HG03457 (cell line): ENCODE measurements around the gene GBX2.

Source experiments
- ATAC-seq: cut with Tn5 transposase; IDR thresholded peaks from one replicate; pipeline ENCODE4 v1.9.1; 2021; ENCODE audit warnings: moderate number of reproducible peaks; ENCODE audit not compliant: unreplicated experiment

GBX2 gene

DNA sequence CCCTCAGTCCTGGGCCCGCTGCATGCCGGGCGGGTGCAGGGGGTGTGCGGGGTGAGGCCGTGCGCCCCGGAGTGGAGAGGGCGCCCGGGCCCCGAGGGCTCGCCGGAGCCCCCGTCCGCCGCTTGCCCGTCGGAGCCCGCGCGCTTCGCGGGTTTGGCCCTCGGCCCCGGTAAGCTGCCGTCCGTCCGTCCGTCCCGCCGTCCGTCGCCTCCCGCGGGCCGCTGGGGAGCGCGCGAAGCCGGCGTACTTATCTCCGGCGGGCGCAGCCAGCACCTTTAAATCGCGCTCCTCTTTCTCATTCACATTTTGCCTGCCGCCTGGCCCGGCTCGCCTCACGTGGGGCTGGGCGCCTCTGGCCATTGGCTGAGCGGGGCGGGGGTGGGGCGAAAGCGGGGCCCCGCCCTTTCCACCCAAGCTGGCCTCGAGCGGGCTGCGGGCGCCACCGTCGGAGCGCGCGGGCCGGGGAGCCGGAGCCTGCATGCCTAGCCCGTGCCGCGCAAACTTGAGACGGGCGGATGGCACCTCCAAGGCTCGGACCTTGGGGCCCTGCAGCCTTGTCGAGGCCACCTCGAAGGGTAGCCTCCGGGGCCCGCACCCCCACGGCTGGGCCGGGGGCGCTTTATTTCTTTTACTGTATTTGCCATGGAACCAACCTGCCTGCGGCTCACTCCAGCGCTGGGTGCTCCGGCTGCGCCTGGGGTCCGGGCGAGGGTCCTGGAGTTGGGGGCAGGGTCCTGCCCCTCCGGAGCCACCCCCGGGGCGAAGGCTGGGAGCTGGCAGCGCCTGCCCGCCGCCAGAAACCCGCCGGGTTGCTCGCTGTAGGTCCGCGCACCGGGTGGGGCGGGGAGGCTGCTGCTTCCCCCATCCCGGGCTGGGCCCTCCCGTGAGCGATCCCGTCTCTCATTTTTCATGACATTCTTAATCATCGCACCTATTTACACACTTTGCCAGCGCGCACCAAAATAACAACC lies at the start of gene GBX2:
Gene GBX2 (minus strand): TSS at position 277 of the 971 bp plus-strand sequence. CDS start 415 bp downstream, outside the sequence.
- no peak for ATAC-seq

DNA sequence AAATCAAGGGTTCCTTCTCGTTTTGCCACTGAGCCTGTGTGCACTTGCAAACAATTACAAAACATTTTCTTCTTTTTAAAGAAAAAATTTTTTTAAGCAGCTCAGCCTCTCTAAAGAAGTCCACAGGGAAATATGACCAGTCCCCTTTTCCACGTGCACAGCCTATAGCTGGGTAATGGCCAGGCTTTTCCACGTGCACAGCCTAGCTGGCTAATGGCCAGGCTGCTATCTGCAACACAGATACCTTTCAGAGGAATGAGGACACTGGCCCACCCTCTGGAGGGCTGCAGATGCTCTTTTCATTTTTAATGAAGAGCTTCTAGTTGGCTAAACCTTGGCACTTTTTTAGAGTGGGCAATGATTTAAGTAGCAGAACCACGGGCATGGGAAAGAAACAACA lies 49.7 kb upstream of the GBX2 start:
- ATAC-seq = no peak

DNA sequence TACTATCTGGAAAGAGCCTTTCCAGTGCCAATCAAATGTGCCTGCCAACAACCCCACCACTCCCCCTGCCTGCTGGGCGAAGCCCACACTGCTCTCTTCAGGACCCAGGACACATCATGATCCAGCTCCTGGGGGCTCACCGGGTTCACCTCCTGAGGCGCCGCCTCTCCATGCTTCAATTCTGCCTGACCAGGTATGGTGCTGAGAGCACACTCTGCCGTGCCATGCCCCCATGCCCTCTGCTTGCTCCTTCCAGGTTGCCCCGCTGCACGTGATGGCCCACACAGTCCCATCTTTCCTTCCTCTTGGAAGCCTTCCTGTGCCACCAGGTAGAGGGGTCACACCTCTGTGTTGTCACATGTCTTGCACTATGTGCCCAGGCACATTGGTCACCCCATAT lies 48.5 kb upstream of the GBX2 start:
- no peak for ATAC-seq

DNA sequence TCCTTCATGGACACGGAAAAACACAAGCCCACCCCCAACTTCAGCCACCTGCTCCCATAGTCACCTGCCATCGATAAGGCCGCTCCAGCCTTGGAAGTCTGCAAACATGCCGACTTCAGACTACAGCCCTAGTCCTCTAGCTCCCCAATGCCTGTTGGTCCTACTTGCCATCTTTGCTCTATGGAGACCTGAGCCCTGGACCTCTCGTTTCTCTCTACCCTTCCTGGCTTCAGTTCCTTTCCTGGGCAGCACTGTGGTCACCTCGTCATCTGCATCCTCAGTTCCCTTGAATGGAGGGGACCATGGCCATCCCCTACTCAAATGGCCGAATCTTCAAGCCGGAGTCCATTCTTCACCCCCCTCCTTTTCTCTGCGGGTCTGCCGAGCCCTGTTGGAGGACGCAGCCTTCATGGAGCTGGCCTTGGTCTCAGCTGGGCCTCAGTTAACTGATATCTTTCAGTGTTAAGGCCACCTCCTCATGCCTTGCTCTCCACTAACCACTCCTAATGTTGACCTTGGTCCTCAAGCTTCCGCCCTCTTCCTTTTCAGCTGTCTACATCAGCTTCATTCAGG lies 47.7 kb upstream of the GBX2 start:
- ATAC-seq = no peak

DNA sequence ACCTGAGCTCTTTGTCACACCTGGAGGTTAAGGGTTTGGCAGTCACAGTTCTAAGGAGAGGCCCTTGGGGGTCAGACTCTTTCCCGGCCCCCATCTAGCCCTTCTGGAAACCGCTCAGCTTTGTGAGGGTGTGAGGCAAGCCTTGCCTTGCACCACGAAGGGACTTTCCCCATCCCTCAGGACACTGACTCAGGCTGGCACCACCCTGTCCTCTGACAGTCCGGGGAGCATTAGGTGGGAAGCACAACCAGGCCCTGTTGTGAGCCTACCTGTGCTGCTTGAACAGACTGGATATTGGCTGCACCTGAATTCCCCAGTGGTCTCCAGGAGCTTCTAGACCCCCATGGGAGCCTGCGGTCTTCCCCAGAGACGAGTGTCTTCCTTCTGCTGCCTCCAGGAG lies 47.0 kb upstream of the GBX2 start:
- no peak for ATAC-seq

DNA sequence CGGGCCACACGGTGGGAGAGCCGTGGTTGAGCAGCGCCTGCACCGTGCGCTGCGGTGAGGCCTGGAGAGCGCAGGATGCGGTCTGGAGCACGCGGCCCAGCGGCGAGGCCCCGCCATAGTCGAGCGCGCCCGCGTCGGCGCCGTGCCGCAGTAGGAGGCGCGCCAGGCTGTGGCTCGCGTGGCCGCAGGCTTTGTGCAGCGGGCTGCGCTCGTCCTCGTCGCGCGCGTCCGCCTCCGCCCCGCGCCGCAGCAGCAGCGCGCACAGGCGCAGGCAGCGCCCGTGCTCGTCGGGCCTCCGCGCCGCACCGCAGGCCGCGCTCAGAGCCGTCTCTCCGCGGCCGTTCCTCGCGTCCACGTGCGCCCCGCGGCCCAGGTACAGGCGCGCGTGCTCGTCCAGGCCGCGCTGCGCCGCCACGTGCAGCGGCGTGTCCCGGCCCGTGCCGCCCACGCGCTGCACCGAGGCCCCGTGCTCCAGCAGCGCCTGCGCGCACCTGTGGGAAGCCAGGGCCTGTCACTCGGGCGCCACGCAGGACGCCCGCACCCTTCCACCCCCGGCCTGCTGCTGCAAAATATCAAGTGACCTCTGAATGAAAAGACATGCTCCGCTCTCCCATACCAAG lies 46.3 kb upstream of the GBX2 start:
- no peak for ATAC-seq

DNA sequence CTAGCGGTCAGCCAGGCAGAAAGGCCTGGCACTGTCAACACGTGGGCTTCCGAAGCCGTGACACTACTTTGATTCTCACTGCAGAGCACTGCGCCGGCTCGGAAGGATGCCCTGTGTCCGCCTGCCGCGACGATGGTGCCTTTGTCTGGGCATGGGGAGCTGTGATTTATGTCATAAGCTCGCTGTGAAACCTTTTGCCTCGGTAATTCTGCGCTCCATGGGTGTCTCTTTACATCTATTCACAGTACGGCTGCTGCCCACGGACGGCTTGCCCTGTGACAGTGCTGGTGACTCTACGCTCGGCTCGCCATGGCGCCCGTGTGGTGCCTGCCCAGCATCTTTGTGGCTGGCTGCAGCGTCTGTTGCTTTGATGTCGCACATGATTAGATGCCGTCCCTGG lies 43.1 kb upstream of the GBX2 start:
- ATAC-seq = no peak

DNA sequence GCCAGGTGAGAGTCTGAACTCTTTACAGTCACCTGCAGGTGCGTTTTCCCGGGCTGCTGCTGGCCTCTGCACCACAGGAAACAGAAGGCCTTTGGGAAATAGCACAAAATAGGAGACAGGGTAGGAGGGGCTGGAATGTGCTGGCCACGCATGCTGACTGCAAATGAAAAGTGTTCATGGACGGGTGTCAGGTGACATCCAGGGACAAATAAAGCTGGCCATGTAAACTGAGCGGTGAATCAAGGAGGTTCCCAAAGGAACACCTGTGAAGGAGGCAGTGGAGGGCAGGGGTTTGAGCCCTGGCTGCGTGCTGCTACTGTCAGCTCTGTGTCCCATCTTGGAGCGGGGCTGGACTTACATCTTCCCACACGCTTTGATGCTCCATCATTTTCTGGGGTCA lies 42.4 kb upstream of the GBX2 start:
- ATAC-seq = no peak

DNA sequence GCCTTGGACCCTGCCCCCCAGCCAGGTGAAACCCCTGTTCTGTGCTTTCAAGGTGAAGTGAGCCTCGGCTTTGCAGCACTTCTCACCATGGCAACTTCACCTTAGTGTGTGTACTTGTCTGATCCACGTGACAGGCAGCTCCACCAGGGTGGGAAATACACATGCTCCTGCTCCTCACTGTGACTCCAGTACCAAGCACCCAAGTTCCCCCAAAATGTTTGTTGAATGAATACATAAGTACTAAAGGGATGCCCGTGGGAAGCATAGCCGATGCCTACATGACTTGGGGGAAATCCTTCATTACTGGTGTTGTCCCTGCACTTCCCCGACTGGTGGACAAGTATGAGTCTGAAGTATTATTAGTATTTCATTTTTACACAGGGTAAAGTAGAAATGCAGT lies 41.8 kb upstream of the GBX2 start:
- no peak for ATAC-seq

DNA sequence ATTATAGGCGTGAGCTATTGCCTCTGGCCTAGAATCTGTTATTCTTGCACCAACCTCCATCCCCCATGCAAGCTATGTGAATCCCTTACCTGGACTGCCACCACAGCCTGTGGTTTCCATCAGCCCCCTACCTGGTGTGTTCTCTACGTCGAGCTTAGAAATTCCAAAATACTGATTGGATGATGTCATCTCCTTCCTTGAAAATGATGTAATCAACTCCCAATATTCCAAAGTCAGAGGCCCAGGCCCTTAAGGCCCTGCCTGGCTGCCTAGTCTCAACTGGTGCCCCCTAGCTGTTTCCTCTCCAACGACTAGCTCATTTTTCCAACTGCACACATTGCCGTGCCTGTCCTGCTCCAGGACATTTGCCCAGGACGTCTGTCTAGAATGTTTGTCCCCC lies 41.3 kb upstream of the GBX2 start:
- ATAC-seq = no peak

DNA sequence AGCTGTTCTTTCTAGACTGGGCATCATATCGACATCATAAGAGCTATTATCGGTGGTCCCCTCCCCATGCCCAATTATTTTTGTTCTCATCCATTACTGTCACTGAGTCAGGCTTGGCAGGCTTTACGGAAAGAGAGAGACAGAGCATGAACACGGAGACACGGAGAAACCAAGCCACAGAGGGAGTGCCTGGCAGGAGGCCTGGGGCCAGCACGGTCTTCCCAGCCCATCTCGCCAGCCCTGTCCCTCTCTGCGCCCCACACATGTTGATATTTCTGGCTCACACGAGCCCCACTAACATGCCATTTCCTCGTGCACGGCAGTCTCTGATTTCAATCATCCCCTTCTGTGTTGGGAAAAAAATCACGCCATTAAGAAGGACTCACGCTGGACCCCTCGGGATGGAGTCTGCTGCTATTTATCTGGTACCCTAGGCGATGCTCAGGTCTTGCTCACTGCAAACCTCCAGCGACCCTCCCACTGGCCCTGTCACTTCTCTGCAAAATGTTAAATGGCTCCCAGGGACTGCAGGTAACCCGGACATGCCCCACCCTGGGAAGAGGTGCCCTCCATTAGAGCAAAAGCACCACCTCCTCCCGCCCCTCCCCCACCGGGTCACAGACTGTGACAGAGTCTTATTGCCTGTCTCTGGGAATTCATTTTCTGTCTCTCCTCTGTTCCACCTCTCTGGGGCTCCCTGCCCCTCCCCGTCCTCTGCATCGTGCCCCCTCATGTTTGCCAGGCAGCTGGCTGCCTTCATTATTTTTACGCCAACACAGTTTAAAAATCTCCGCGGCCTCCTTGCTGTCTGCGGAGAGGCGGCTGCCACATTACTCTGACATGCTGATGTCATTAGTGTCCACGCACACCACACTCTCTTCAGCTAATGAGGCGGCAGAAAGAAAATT lies 40.1 kb upstream of the GBX2 start:
- no peak for ATAC-seq

DNA sequence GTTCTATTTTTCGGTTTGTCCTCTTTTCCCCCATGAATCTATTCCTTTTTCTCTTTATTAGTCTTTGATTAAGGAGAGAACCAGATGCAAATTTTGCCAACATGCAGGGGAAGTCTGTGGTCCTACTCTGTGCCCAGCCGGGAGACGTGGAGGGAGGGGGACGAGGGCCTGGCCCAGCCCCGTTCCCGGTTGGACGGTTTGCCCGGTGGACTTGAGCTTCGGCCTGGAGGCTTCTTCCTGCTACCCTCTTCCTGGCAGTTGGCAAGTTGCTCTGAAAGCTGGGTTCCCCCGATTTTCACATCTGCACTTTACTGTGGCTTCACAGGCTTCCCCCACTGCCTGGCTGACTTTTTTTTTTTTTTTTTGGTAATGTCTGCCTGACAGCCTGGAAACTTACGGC lies 39.3 kb upstream of the GBX2 start:
- ATAC-seq = no peak

DNA sequence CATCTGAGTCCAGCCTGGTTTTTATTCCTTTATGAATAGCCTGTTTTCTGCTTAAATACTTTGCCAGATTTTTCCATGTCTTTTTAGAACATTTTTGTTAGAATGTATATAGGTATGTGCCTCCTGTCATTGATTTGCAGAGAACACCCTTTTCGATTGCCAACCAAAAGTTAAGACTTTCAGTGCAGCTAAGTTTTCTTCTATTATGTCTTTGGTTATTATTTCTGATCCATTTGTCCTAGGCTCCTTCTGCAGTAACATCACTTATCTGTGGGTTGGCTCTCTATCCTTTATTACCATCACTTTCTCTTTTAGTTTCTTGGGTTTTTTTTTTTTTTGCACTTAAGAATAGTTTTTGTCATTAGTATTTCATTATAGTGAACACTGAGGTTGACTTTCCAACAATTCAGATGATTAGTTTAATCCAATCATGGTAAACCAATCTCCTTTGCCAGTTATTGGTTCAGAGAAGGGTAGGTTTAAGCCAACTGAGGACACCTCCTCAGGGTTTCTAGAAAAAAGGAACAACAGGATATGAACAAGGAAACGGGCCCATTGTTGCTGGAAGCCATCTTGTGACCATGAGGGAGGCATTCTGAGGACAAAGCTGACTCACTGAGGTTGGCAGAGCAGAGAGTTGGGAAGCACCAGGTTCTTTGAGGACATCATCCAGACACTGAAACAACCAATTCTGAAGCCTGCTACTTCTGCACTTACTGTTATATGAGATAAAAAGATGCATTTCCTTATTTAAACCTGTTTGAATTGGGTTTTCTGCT lies 37.9 kb upstream of the GBX2 start:
- no peak for ATAC-seq

DNA sequence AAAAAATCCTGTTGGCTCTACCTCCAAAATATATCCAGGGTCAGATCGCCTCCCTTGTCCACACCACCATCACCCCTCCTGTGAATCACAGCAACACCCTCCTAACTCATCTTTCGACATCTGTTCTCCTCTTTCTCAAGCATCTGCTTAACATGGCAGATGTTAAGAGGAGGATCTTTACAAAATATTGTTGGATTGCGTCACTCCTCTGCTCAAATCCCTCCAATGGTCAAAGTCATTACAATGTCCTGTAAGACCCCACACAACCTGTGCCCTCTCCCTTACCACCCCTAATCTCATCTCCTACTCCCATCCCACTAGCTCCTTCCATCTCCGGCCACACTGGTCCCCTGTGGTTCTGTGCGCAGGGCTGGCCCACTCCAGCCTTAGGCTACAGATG lies 36.8 kb upstream of the GBX2 start:
- ATAC-seq = no peak

DNA sequence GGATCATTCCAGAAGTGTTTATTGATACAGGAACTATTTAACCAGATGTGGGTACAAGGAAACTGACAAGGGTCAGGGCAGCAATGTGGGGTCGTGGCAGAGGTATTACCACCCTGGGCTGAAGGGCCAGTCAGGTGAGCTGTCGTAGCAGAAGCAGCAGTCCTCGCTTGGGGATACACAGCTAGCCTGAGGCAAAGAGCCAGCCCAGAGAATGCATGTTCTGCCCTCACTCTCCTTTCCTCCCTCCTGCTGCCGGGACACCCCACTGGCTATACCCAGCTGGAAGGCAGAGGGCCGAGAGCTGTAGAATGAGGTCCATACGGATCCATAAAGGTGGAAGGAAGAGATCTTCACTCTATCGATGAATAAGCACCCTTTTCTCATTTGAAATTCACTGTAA lies 32.2 kb upstream of the GBX2 start:
- ATAC-seq = no peak

DNA sequence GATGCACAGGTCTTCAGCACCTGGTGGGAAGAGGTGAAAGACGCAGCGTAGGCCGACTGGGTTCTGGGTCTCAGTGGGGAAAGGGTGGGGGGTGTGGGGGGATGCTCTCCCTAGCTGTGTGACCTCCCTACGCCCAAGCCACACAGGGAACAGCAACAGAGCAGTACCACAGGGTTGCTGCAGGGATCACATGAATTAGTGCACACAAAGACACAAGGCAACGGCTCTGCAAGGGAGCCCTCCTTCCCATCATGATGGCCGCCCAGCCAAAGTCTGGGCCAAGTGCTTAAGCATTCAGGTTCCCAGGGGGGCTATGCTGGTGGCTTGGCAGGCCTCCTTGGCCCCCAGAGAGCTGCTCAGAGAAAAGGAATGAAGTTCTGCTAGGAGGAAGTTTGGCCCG lies 28.2 kb upstream of the GBX2 start:
- ATAC-seq = no peak

DNA sequence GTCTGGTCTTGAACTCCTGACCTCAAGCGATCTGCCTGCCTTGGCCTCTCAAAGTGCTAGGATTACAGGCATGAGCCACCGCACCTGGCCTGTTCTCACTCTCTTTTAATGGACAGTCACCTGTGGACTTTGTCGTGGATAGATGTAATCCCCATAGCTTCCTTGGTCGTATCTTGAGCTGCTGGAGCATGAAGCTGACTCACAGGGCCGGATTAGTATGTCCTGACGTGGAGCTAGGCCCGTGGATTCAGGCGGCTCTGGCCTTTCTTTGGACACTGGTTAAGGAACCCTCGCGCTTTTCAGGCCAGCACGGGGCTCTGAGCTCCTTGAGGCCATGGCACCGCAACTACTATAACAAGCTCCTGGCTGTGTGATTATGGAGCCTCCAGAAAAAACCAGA lies 27.5 kb upstream of the GBX2 start:
- no peak for ATAC-seq

DNA sequence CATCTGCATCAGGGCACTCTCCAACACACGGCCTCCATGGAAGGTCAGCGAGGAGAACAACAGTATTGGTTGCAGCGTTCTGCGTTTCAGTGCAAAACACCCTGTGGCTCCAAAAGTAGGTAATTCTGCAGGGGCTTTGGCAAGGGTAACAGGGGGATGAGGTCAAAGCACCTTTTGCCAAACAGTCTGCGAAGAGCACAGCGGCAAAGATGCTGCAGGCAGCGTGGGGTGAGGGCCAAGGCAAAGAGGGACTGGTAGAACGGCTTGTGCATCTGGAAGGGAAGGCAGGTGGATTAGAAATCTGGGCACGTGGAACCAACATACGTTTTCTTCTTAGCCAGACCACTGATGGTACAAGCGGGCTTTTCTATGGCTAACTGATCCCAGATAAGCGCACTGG lies 26.6 kb upstream of the GBX2 start:
- ATAC-seq = no peak

DNA sequence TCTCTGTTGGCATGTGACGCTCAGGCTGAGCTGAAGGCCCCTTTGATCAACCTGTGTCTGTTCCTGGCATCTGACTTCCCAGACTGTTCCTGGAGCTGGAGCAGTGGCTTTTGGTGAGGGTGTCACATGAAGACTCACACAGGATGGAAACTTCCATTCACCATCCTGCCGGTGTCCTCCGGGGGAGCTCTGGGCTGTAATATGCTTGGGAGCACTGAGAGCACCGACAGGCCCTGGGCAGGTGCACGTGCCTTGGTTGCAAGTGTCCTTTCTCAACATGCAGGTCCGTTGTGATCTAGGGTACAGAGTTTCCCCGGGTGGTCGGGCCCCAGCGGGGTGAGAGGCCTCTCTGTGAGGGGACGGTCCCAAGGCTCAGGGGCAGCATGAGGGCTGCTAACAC lies 24.8 kb upstream of the GBX2 start:
- no peak for ATAC-seq

DNA sequence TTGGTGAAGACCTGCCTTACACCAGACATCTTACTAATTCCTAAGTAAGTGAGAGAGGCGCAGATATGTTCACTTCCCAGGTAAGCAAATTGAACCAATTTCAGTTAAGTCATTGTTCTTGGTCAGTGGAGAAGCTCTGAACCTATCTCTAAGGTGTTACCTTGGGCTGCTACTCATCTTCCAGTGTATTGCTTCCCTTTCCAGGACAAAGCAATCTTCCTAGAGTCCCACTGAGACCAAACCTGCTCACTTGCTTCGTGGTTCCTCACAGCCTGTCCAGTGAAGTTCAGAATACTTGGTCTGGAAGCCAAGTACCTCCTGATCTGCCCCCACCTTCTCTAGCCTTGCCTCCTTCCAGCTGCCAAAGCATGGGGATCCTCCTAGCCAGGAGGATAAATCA lies 22.5 kb upstream of the GBX2 start:
- ATAC-seq = no peak
